Effector memory CD4-positive, alpha-beta T cell (primary cell): Measurements from ENCODE around the gene SNAP29.
"Not testable (repeated sequence)": the region's sequence is repeated elsewhere in the genome, so short reads cannot be mapped to it uniquely, and the experiment has no call there.

ENCODE experiments used
- DNase-seq, 3 donors: peaks; one replicate each; pipeline ENCODE4 v3.0.0-alpha.2; 2020
- H3K27ac ChIP-seq: 2 replicates; pipeline ENCODE4 v1.7.0; 2013; ENCODE audit warnings: mild to moderate bottlenecking, low read length, moderate library complexity; ENCODE audit not compliant: insufficient read depth, poor library complexity, severe bottlenecking
- H3K27me3 ChIP-seq: replicated peaks from 2 replicates; pipeline ENCODE4 v1.7.0; 2013; ENCODE audit warnings: mild to moderate bottlenecking, low read length; ENCODE audit not compliant: insufficient read depth, control insufficient read depth, poor library complexity, severe bottlenecking
- H3K36me3 ChIP-seq: 2 replicates; pipeline ENCODE4 v1.7.0; 2013; ENCODE audit warnings: mild to moderate bottlenecking, low read length, moderate library complexity; ENCODE audit not compliant: control insufficient read depth, insufficient read depth
- H3K4me1 ChIP-seq: 2 replicates; pipeline ENCODE4 v1.7.0; 2013; ENCODE audit warnings: low read length, mild to moderate bottlenecking; ENCODE audit not compliant: control insufficient read depth, insufficient read depth, poor library complexity, severe bottlenecking
- H3K4me3 ChIP-seq: 2 replicates; pipeline ENCODE4 v1.7.0; 2013; ENCODE audit warnings: low read length, low read depth, mild to moderate bottlenecking; ENCODE audit not compliant: insufficient read depth, poor library complexity, severe bottlenecking
- H3K9me3 ChIP-seq: 2 replicates; pipeline ENCODE4 v1.7.0; 2013; ENCODE audit warnings: mild to moderate bottlenecking, low read length, moderate library complexity; ENCODE audit not compliant: control insufficient read depth

SNAP29 gene

GRCh38 chr22:20897737-20898136 lies 38.9 kb downstream of the SNAP29 start:
- not testable (repeated sequence) for H3K4me1 ChIP-seq, H3K9me3 ChIP-seq, H3K4me3 ChIP-seq, H3K36me3 ChIP-seq, H3K27ac ChIP-seq, H3K27me3 ChIP-seq, DNase-seq

GRCh38 chr22:20899827-20900423 lies 41.1 kb downstream of the SNAP29 start:
- no peak overlapping the region for H3K4me3 ChIP-seq
- DNase-seq = no peak
- H3K4me1 ChIP-seq = no peaks in the 10 kb centered on the region
- no peaks in the 10 kb centered on the region for H3K9me3 ChIP-seq
- no peak overlapping the region for H3K27ac ChIP-seq
- H3K27me3 ChIP-seq = no peaks in the 10 kb centered on the region
- H3K36me3 ChIP-seq = no peaks in the 10 kb centered on the region

GRCh38 chr22:20901093-20902033 lies 42.6 kb downstream of the SNAP29 start:
- not testable (repeated sequence) for H3K4me3 ChIP-seq, H3K27ac ChIP-seq, H3K36me3 ChIP-seq, H3K9me3 ChIP-seq, H3K27me3 ChIP-seq, DNase-seq, H3K4me1 ChIP-seq

- H3K4me3 ChIP-seq = no peak overlapping the region
- H3K9me3 ChIP-seq = no peaks in the 10 kb centered on the region
- H3K36me3 ChIP-seq = no peaks in the 10 kb centered on the region
- no peaks in the 10 kb centered on the region for H3K27me3 ChIP-seq
- DNase-seq = no peak
- no peak overlapping the region for H3K27ac ChIP-seq
- no peaks in the 10 kb centered on the region for H3K4me1 ChIP-seq
Measured at GRCh38 chr22:20903093-20903492, 44.3 kb downstream of the SNAP29 start.

- H3K27ac ChIP-seq = no peak overlapping the region
- no peaks in the 10 kb centered on the region for H3K9me3 ChIP-seq
- H3K27me3 ChIP-seq = no peaks in the 10 kb centered on the region
- no peak for DNase-seq
- no peak overlapping the region for H3K4me3 ChIP-seq
- H3K36me3 ChIP-seq = no peaks in the 10 kb centered on the region
- no peaks in the 10 kb centered on the region for H3K4me1 ChIP-seq
Measured at GRCh38 chr22:20904008-20904979, 45.5 kb downstream of the SNAP29 start.

GRCh38 chr22:20904980-20905355 lies 46.2 kb downstream of the SNAP29 start:
- Histone ChIP-seq H3K4me1 (no peaks in the 10 kb centered on the region), H3K36me3 (no peaks in the 10 kb centered on the region), H3K9me3 (no peaks in the 10 kb centered on the region), H3K27me3 (no peaks in the 10 kb centered on the region), H3K27ac (no peak overlapping the region), H3K4me3 (no peak overlapping the region)
- no peak for DNase-seq

GRCh38 chr22:20905415-20906386 lies 46.9 kb downstream of the SNAP29 start:
- Histone ChIP-seq H3K27ac (no peak overlapping the region), H3K9me3 (no peaks in the 10 kb centered on the region), H3K4me1 (no peaks in the 10 kb centered on the region), H3K27me3 (no peaks in the 10 kb centered on the region), H3K36me3 (no peaks in the 10 kb centered on the region), H3K4me3 (no peak overlapping the region)
- no peak for DNase-seq

- Histone ChIP-seq H3K27me3 (no peaks in the 10 kb centered on the region), H3K4me3 (no peak overlapping the region), H3K9me3 (no peaks in the 10 kb centered on the region), H3K36me3 (no peaks in the 10 kb centered on the region), H3K4me1 (no peaks in the 10 kb centered on the region), H3K27ac (no peak overlapping the region)
- no peak for DNase-seq
Measured at GRCh38 chr22:20906387-20906767, 47.6 kb downstream of the SNAP29 start.

- not testable (repeated sequence) for DNase-seq, H3K9me3 ChIP-seq, H3K4me1 ChIP-seq, H3K27ac ChIP-seq, H3K4me3 ChIP-seq, H3K27me3 ChIP-seq, H3K36me3 ChIP-seq
Measured at GRCh38 chr22:20908717-20909116, 49.9 kb downstream of the SNAP29 start.
